Uterus (tissue), 4 donors: ENCODE measurements around the gene PLK1. TPM values are rescaled to one million over a fixed set of nuclear protein-coding genes. Genes with fewer than 3 reads are reported as not detected.

Experiments
- DNase-seq, 2 donors: peaks; one replicate each; pipeline ENCODE4 v3.0.0-alpha.2; 2019 to 2020
- H3K27ac ChIP-seq, 2 donors: fragments of 200-600 bp; sonication (generic); 1 replicate in 1 of 2; 2 replicates in 1 of 2; pipeline ENCODE4 v1.5.1; 2016 to 2018
- H3K27me3 ChIP-seq, 2 donors: fragments of 200-600 bp; sonication (generic); one replicate each; pipeline ENCODE4 v1.5.1; 2018 to 2019; ENCODE audit warnings: control low read depth in 1 of 2
- H3K36me3 ChIP-seq, 2 donors: fragments of 200-600 bp; sonication (generic); one replicate each; pipeline ENCODE4 v1.5.1; 2019; ENCODE audit warnings: control low read depth in 1 of 2
- H3K4me1 ChIP-seq, 2 donors: fragments of 200-600 bp; sonication (generic); one replicate each; pipeline ENCODE4 v1.5.1; 2018 to 2019; ENCODE audit warnings: control low read depth in 1 of 2
- H3K4me3 ChIP-seq, 2 donors: fragments of 200-600 bp; sonication (generic); 1 replicate in 1 of 2; 2 replicates in 1 of 2; pipeline ENCODE4 v1.5.1; 2018 to 2019; ENCODE audit warnings: mild to moderate bottlenecking in 1 of 2
- H3K9me3 ChIP-seq, 2 donors: fragments of 200-600 bp; sonication (generic); one replicate each; pipeline ENCODE4 v1.5.1; 2019; ENCODE audit warnings: control low read depth in 1 of 2
- CTCF ChIP-seq, 4 experiments: fragments of 200-600 bp in 2 of 4; fragments of 450-650 bp in 2 of 4; sonication (generic) in 2 of 4; IDR thresholded peaks; one replicate each; pipeline ENCODE4 v1.5.1; 2016 to 2019; ENCODE audit warnings: antibody characterized with exemption in 4 of 4, mild to moderate bottlenecking in 2 of 4, moderate library complexity in 1 of 4
- POLR2A ChIP-seq, 2 donors: fragments of 450-650 bp; IDR thresholded peaks; one replicate each; pipeline ENCODE4 v1.6.1; 2016; ENCODE audit warnings: antibody characterized with exemption in 2 of 2, mild to moderate bottlenecking in 1 of 2, moderate library complexity in 1 of 2
- intact Hi-C: fragments of 100-400 bp; cut with DNase I; formaldehyde crosslinking; loops from one replicate; pipeline ENCODE4 v1.15.1; 2023; ENCODE audit warnings: low total_unique reads
- total RNA-seq, 4 donors: library from RNA; depleted of rRNA in 3 of 4; stranded (reverse); fragments of >200 nt in 3 of 4; gene quantifications; one replicate each; pipeline versions ENCODE4 v1.1.0 to v1.2.4, GENCODE V29; 2014 to 2023
- donor health status: DM: yes; HTN: yes; CAD: no.

PLK1 gene
- total RNA-seq, 4 donors from 2014 or later, result 3.4 to 10.7 (median 4.4) TPM; not detected in 1

- no peaks in the 10 kb centered on the region for H3K4me1 ChIP-seq
- H3K36me3 ChIP-seq, result no peaks in the 10 kb centered on the region
Measured at GRCh38 chr16:23651943-23652468, 26.7 kb upstream of the PLK1 start.

DNA sequence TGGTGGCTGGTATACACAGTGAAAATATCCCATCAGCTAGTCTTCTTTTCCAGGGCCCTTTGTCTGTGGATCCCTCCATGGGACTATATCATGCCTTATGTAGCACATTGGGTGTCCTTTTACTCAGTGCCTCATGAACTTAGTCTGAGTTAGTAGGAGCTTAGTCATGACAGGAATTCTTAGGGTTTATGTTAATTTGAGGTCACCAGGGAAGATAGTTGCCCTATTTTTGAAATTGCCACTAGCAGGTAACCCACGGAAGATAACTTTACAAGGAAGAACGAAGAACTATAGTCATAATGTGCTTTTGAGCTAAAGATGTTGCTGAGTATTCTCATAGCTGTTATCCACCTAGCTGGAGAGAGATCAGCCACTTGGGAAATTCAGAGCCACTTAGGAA lies 14.8 kb upstream of the PLK1 start:
- no peaks in the 10 kb centered on the region for H3K36me3 ChIP-seq
- H3K27ac ChIP-seq, result no peak overlapping the region
- DNase-seq, result no peak
- no peaks in the 10 kb centered on the region for H3K27me3 ChIP-seq
- intact Hi-C loops, result no loop called here
- no peaks in the 10 kb centered on the region for H3K9me3 ChIP-seq
- H3K4me1 ChIP-seq, result no peaks in the 10 kb centered on the region
- no peak for TF ChIP-seq CTCF (IDR thresholded peaks at IDR 0.05)
- no peak for TF ChIP-seq POLR2A (IDR thresholded peaks at IDR 0.05)
- H3K4me3 ChIP-seq, result no peak overlapping the region

More at GRCh38 chr16:23651943-23652468, 26.7 kb upstream of the PLK1 start:
- no peak for DNase-seq
- no peak overlapping the region for H3K27ac ChIP-seq
- no peaks in the 10 kb centered on the region for H3K9me3 ChIP-seq
- H3K4me3 ChIP-seq, result no peak overlapping the region
- TF ChIP-seq CTCF (IDR thresholded peaks at IDR 0.05), result no peak
- no peak for TF ChIP-seq POLR2A (IDR thresholded peaks at IDR 0.05)
- H3K27me3 ChIP-seq, result no peaks in the 10 kb centered on the region
- intact Hi-C loops, result no loop called here

GRCh38 chr16:23666571-23667354 lies 11.9 kb upstream of the PLK1 start:
- Histone ChIP-seq H3K9me3 (no peaks in the 10 kb centered on the region), H3K4me3 (no peak overlapping the region), H3K36me3 (no peaks in the 10 kb centered on the region), H3K27ac (no peak overlapping the region), H3K4me1 (no peaks in the 10 kb centered on the region), H3K27me3 (no peaks in the 10 kb centered on the region)
- TF ChIP-seq POLR2A (IDR thresholded peaks at IDR 0.05) (no peak), CTCF (IDR thresholded peaks at IDR 0.05) (no peak)
- intact Hi-C loops, result no loop called here
- no peak for DNase-seq

DNA sequence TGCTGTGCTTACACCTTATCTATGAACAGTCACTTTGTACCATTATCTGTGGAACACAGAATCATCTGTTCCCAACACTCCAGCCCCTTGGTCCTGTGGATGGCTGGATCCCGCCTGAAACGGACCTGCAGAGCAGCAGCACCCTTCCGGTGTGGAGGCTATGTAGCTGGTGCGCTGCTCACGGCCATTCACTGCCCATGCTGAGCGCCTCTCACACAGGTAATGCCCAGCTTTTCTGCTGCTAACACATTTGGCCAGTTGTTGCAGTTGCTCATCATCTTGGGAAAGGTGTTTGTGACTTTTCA lies 11.4 kb upstream of the PLK1 start:
- H3K36me3 ChIP-seq, result no peaks in the 10 kb centered on the region
- no peak for TF ChIP-seq POLR2A (IDR thresholded peaks at IDR 0.05)
- TF ChIP-seq CTCF (IDR thresholded peaks at IDR 0.05), result no peak
- H3K27me3 ChIP-seq, result no peaks in the 10 kb centered on the region
- intact Hi-C loops, result no loop called here
- H3K4me3 ChIP-seq, result no peak overlapping the region
- no peaks in the 10 kb centered on the region for H3K4me1 ChIP-seq
- no peak overlapping the region for H3K27ac ChIP-seq
- no peak for DNase-seq
- no peaks in the 10 kb centered on the region for H3K9me3 ChIP-seq

DNA sequence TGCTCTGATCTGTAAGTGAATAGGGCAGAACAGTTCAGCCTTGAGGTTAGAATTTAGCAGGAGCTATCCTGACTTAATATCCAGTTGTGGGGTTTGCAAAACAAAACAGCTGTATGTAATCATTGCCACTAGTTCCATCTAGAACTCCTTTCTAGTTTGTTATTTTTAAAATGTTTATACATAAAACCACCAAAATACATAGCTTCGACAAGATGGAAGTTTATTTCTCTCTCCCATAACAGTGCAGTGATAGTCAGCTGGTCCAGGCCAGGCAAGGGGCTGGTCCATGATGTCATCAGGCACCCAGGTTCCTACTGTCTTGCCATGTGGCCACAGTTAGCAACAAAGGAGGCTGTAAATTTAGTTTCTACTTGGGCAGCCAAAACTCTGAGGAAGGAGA lies 10.5 kb upstream of the PLK1 start:
- H3K4me1 ChIP-seq, result no peaks in the 10 kb centered on the region
- H3K36me3 ChIP-seq, result no peaks in the 10 kb centered on the region
- intact Hi-C loops, result no loop called here
- TF ChIP-seq CTCF (IDR thresholded peaks at IDR 0.05), result no peak
- TF ChIP-seq POLR2A (IDR thresholded peaks at IDR 0.05), result no peak
- H3K27me3 ChIP-seq, result no peaks in the 10 kb centered on the region
- H3K4me3 ChIP-seq, result no peak overlapping the region
- H3K9me3 ChIP-seq, result no peaks in the 10 kb centered on the region
- DNase-seq, result no peak
- H3K27ac ChIP-seq, result no peak overlapping the region
